ENCODE measurements around the gene FDXACB1.

DNA sequence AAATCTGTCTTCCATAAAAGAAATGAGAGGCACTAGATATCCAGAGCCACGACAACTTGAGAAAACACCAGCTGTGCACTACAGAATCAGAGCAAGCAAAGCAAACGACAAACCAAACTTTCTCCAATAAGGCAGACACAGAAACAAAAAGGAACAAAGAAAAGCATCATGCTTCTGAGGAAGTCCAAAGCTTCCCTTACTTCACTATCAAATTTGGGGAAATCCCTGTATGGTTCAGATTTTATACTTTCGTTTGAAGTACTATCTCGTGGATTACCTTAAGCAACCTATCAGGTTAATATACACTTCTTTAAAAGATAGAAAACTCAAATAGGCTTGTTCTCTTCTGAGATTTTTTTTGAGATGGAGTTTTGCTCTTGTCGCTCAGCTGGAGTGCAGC lies 35.3 kb downstream of the FDXACB1 start:
- TF ChIP-seq, protein P1, sequence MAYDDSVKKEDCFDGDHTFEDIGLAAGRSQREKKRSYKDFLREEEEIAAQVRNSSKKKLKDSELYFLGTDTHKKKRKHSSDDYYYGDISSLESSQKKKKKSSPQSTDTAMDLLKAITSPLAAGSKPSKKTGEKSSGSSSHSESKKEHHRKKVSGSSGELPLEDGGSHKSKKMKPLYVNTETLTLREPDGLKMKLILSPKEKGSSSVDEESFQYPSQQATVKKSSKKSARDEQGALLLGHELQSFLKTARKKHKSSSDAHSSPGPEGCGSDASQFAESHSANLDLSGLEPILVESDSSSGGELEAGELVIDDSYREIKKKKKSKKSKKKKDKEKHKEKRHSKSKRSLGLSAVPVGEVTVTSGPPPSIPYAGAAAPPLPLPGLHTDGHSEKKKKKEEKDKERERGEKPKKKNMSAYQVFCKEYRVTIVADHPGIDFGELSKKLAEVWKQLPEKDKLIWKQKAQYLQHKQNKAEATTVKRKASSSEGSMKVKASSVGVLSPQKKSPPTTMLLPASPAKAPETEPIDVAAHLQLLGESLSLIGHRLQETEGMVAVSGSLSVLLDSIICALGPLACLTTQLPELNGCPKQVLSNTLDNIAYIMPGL (CRISPR knock-in tag; IDR thresholded peaks at IDR 0.05), result no peak
- TF ChIP-seq PHF8 (IDR thresholded peaks at IDR 0.05; ENCODE audit: borderline replicate concordance, low read length) (no peak), FOXA1 (IDR thresholded peaks at IDR 0.05; ENCODE audit: borderline replicate concordance) (no peak), NR3C1 (CRISPR knock-in tag; IDR thresholded peaks at IDR 0.05) (no peak), KLF1 (tag; IDR thresholded peaks at IDR 0.05) (no peak), POLR2AphosphoS5 (IDR thresholded peaks at IDR 0.05; ENCODE audit: control insufficient read depth, insufficient read depth, low read depth, low read length) (no peak)
- TF ChIP-seq, protein P2, sequence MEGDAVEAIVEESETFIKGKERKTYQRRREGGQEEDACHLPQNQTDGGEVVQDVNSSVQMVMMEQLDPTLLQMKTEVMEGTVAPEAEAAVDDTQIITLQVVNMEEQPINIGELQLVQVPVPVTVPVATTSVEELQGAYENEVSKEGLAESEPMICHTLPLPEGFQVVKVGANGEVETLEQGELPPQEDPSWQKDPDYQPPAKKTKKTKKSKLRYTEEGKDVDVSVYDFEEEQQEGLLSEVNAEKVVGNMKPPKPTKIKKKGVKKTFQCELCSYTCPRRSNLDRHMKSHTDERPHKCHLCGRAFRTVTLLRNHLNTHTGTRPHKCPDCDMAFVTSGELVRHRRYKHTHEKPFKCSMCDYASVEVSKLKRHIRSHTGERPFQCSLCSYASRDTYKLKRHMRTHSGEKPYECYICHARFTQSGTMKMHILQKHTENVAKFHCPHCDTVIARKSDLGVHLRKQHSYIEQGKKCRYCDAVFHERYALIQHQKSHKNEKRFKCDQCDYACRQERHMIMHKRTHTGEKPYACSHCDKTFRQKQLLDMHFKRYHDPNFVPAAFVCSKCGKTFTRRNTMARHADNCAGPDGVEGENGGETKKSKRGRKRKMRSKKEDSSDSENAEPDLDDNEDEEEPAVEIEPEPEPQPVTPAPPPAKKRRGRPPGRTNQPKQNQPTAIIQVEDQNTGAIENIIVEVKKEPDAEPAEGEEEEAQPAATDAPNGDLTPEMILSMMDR (IDR thresholded peaks at IDR 0.05 in 2 of 3, conservative IDR thresholded peaks at IDR 0.05 in 1 of 3; ENCODE audit: insufficient read depth in 2 of 3, low read depth in 1 of 3, low read length in 3 of 3), result no peak

Data from K562 (cell line).